ENCODE data around the gene GABRG3. TPM values are rescaled to one million over a fixed set of nuclear protein-coding genes. Genes with fewer than 3 reads are reported as not detected.
"Not testable (repeated sequence)": the region's sequence is repeated elsewhere in the genome, so short reads cannot be mapped to it uniquely, and the experiment has no call there.

The GABRG3 gene
- total RNA-seq, 1 donor from 2014 or later = 0.08 TPM

- TF ChIP-seq CTCF (IDR thresholded peaks at IDR 0.05; ENCODE audit: insufficient read depth, low read length, poor library complexity, severe bottlenecking) = no peak
- DNase-seq (ENCODE audit: low read depth) = peak; percentile 38
- no peak overlapping the region for H3K4me3 ChIP-seq (ENCODE audit: low read depth, low read length)
- H3K27me3 ChIP-seq (ENCODE audit: control insufficient read depth, insufficient read depth, low read length) = no peaks in the 10 kb centered on the region
- H3K36me3 ChIP-seq (ENCODE audit: control insufficient read depth, insufficient read depth, low read length) = no peaks in the 10 kb centered on the region
Observed at GRCh38 chr15:27353856-27354255, 382.9 kb downstream of the GABRG3 start.

GRCh38 chr15:27358751-27359434 lies 387.9 kb downstream of the GABRG3 start:
- H3K36me3 ChIP-seq (ENCODE audit: control insufficient read depth, insufficient read depth, low read length) = no peaks in the 10 kb centered on the region
- DNase-seq (ENCODE audit: low read depth) = no peak
- H3K4me3 ChIP-seq (ENCODE audit: low read depth, low read length) = no peak overlapping the region
- TF ChIP-seq CTCF (IDR thresholded peaks at IDR 0.05; ENCODE audit: insufficient read depth, low read length, poor library complexity, severe bottlenecking) = peak; percentile 97
- no peaks in the 10 kb centered on the region for H3K27me3 ChIP-seq (ENCODE audit: control insufficient read depth, insufficient read depth, low read length)

- H3K36me3 ChIP-seq (ENCODE audit: control insufficient read depth, insufficient read depth, low read length) = no peaks in the 10 kb centered on the region
- H3K27me3 ChIP-seq (ENCODE audit: control insufficient read depth, insufficient read depth, low read length) = no peaks in the 10 kb centered on the region
- TF ChIP-seq CTCF (IDR thresholded peaks at IDR 0.05; ENCODE audit: insufficient read depth, low read length, poor library complexity, severe bottlenecking) = no peak
- DNase-seq (ENCODE audit: low read depth) = no peak
- no peak overlapping the region for H3K4me3 ChIP-seq (ENCODE audit: low read depth, low read length)
Observed at GRCh38 chr15:27359586-27359985, 388.6 kb downstream of the GABRG3 start.

GRCh38 chr15:27360316-27360715 lies 389.3 kb downstream of the GABRG3 start:
- no peak overlapping the region for H3K4me3 ChIP-seq (ENCODE audit: low read depth, low read length)
- H3K27me3 ChIP-seq (ENCODE audit: control insufficient read depth, insufficient read depth, low read length) = no peaks in the 10 kb centered on the region
- DNase-seq (ENCODE audit: low read depth) = no peak
- no peak for TF ChIP-seq CTCF (IDR thresholded peaks at IDR 0.05; ENCODE audit: insufficient read depth, low read length, poor library complexity, severe bottlenecking)
- no peaks in the 10 kb centered on the region for H3K36me3 ChIP-seq (ENCODE audit: control insufficient read depth, insufficient read depth, low read length)

- no peak for DNase-seq (ENCODE audit: low read depth)
- Histone ChIP-seq H3K36me3 (ENCODE audit: control insufficient read depth, insufficient read depth, low read length) (no peaks in the 10 kb centered on the region), H3K27me3 (ENCODE audit: control insufficient read depth, insufficient read depth, low read length) (no peaks in the 10 kb centered on the region), H3K4me3 (ENCODE audit: low read depth, low read length) (no peak overlapping the region)
- TF ChIP-seq CTCF (IDR thresholded peaks at IDR 0.05; ENCODE audit: insufficient read depth, low read length, poor library complexity, severe bottlenecking) = no peak
Observed at GRCh38 chr15:27361438-27361837, 390.5 kb downstream of the GABRG3 start.

DNA sequence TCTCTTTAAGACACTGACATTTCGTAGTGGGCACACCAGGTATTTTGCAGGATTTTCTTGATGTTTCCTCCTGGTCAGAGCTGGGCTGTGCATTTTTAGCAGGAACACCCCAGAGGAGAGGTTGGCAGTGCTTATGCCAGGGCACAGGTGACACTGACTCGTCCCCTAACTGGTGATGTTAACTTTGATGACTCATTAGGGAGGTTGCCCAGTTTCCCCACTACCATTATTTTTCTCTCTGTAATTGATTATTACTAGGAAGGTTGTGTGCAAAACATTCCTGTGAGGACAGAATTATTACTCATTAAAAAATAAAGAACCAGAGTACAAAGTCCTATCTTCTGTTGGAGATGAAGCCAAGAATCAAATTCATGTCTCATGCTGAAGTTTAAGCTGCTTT lies 394.5 kb downstream of the GABRG3 start:
- no peak for TF ChIP-seq CTCF (IDR thresholded peaks at IDR 0.05; ENCODE audit: insufficient read depth, low read length, poor library complexity, severe bottlenecking)
- no peak overlapping the region for H3K4me3 ChIP-seq (ENCODE audit: low read depth, low read length)

GRCh38 chr15:27377391-27377790 lies 406.4 kb downstream of the GABRG3 start:
- H3K36me3 ChIP-seq (ENCODE audit: control insufficient read depth, insufficient read depth, low read length); H3K27me3 ChIP-seq (ENCODE audit: control insufficient read depth, insufficient read depth, low read length); H3K4me3 ChIP-seq (ENCODE audit: low read depth, low read length); DNase-seq (ENCODE audit: low read depth): not testable (repeated sequence)

More for the DNA sequence above, 394.5 kb downstream of the GABRG3 start:
- no peak for DNase-seq (ENCODE audit: low read depth)
- Histone ChIP-seq H3K27me3 (ENCODE audit: control insufficient read depth, insufficient read depth, low read length) (no peaks in the 10 kb centered on the region), H3K36me3 (ENCODE audit: control insufficient read depth, insufficient read depth, low read length) (no peaks in the 10 kb centered on the region)
